ENCODE data around the gene SLX1A.
"Not testable (repeated sequence)": the region's sequence is repeated elsewhere in the genome, so short reads cannot be mapped to it uniquely, and the experiment has no call there.

The SLX1A gene

DNA sequence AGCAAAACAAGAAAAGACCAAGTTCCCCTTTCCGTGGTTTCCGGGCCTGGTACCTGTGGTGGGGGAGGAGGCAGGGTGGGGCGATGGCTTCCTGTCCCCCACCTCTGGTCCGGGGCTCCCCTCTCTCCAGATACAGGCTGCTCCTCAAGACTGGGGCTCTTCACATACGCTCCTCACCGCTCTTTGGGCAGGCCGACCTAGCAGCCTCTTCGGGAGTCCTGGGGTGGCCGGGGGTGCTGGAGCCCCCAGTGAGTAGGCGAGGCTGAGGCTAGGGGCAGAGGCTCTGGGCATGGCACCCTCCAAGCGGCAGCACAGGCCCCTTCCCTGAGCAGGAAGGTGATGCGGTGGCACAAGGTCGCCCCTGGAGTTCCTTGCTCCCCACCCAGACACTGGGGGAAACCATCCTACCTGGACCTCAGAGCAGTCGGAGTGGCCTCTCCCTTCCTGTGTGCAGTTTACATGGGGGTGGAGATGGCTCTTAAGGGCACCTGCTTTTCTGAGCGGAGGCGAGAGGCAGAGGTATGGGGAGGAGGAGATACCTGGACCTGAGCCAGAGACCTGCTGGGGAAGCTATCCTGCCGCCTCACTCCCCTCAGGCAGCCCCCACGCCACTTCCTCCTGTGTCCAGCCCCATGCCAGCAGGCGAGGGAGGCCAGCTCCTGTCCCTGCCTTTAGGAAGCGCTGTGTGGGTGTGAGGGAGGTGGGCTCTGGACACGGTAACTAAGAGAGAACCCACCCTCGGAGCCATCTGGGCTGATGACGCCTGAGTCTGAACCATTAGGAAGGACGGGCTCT lies 9.4 kb upstream of the SLX1A start:
- DNase-seq (ENCODE audit: low spot score), result peak; percentile 83

- DNase-seq (ENCODE audit: low spot score), result no peak
Measured at GRCh38 chr16:30184891-30185682, 8.6 kb upstream of the SLX1A start.

GRCh38 chr16:30185683-30186421 lies 7.8 kb upstream of the SLX1A start:
- DNase-seq (ENCODE audit: low spot score), result peak; percentile 90

DNA sequence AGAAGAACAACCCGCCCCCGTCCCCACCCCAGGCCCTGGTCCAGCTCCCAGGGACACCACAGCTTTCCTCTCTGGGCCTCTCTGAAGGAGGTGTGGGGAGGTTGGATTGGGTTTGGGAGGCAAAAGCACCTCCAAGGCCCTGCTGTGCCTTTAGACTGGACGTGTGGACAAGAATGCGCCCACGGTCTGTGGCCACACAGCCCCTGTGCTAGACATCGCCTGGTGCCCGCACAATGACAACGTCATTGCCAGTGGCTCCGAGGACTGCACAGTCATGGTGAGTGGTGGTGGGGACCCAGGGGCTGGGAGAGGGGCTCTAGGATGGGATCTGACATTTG lies 7.3 kb upstream of the SLX1A start:
- DNase-seq (ENCODE audit: low spot score), result peak; percentile 8

DNA sequence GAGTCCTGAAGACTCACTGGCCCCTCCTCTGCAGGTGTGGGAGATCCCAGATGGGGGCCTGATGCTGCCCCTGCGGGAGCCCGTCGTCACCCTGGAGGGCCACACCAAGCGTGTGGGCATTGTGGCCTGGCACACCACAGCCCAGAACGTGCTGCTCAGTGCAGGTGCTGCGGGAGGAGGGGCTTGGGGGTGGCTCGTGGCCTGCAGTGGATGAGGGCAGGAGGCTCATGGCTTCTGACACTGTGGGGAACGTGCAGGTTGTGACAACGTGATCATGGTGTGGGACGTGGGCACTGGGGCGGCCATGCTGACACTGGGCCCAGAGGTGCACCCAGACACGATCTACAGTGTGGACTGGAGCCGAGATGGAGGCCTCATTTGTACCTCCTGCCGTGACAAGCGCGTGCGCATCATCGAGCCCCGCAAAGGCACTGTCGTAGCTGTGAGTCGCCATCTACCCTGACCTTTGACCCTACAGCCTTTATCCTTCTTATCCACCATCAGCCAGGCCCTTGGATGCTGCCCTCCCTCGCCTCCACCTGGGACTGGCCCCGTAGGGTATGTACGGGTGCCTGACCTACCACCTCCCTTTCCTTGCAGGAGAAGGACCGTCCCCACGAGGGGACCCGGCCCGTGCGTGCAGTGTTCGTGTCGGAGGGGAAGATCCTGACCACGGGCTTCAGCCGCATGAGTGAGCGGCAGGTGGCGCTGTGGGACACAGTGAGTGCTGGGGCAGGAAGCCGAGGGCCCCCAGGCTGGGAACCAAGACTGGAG lies 6.7 kb upstream of the SLX1A start:
- DNase-seq (ENCODE audit: low spot score), result peak; percentile 88

DNA sequence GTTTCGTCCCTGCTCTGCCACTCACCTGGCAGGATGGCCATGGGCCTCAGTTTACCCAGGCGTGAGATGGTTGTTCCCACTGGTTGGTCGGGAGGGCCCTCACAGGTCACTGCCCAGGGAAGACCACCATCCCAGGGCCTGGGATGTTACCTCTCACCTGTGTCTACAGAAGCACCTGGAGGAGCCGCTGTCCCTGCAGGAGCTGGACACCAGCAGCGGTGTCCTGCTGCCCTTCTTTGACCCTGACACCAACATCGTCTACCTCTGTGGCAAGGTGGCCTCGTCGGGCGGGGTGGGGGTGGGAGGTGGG lies 6.2 kb upstream of the SLX1A start:
- no peak for DNase-seq (ENCODE audit: low spot score)

GRCh38 chr16:30187971-30188561 lies 5.6 kb upstream of the SLX1A start:
- no peak for DNase-seq (ENCODE audit: low spot score)

DNA sequence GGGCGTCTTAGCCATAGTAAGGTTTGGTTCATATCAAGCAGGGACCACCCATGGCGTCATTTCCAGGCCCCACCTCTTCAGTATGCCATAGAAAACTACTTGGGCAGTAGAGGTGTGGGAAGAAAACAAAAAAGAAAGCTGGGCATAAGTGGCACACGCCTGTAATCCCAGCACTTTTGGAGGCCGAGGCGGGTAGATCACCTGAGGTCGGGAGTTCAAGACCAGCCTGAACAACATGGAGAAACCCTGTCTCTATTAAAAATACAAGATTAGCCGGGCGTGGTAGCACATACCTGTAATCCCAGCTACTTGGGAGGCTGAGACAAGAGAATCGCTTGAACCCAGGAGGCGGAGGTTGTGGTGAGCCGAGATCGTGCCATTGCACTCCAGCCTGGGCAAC lies 2.5 kb upstream of the SLX1A start:
- not testable (repeated sequence) for DNase-seq (ENCODE audit: low spot score)

DNA sequence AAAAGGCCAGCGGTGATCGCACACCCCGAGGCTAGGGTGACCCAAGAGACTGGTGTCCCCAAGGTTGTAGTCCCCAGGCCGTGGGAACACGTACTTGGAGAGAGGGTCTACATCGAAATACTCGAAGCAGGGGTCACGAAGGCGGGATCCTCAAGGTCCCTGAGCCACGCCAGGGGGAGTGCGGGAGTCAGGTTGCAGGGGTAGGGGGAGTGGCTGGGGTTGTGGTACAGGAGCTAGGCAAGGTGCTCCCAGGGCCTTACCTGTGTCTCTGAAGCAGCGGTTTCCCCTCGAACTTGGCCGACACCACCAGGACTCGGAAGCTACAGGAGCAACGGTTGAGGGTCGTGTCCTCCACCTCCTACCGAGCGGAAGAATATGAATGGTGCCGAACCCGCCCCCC lies 577 bp upstream of the SLX1A start:
- DNase-seq (ENCODE audit: low spot score), result not testable (repeated sequence)

DNA sequence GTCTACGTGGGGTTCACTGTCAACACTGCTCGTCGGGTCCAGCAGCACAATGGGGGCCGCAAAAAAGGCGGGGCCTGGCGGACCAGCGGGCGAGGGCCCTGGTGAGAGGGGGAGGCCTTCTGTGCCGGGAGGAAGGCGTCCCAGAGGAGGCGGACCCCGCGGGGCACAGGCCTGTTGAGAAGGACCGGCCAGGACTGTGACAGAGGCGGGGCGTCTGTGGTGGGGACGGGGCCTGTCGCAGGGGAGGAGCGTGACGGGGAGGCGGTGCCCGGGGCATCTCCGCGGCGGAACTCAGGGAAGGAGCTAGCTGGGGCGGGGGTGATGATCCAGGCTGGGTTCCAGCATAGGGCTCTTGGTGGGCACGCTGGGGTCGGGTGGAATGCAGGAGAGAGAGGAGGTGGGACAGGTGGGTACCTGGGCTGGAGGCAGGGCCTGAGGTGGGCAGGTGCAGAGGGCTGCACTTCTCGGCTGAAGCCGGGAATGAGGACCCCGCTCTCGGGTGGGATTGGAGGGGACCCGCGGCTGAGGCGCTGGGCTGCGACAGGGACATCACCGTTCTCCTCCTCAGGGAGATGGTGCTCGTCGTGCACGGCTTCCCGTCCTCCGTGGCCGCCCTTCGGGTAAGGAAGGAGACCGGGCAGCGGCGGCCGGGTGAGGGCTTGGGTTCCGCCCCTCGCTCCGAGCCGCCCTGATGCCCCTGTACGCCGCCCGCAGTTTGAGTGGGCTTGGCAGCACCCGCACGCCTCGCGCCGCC lies 674 bp downstream of the SLX1A start:
- not testable (repeated sequence) for DNase-seq (ENCODE audit: low spot score)

GRCh38 chr16:30197001-30197400 lies 3.3 kb downstream of the SLX1A start:
- DNase-seq (ENCODE audit: low spot score), result not testable (repeated sequence)

DNA sequence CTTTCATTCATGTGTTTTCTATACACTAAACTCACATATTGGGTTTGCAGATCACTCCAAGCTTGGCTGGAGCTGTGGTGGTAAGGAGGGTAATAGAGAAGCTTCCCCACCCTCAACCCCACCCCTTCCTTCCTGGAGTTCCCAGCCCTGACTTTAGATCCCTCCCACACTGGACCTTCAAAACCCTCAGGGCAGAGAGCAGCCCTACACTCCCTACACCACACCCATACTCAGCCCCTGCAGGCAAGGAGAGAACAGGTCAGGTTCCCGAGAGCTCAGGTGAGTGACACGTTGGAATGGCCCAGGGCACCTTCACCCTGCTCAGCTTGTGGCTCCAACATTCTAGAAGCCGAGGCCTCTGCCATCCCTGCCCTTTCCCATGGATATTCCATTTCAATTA lies 5.4 kb downstream of the SLX1A start, which contains the start of gene SULT1A3:
Gene SULT1A3, plus strand, starts transcription at position 207 of the 400 bp plus-strand sequence. CDS start 1,474 bp downstream, outside the sequence.
- DNase-seq (ENCODE audit: low spot score), result not testable (repeated sequence)

GRCh38 chr16:30199608-30200343 lies 6.1 kb downstream of the SLX1A start:
- DNase-seq (ENCODE audit: low spot score), result not testable (repeated sequence)

- peak; percentile 0 for DNase-seq (ENCODE audit: low spot score)
Measured at GRCh38 chr16:30205541-30206236, 12.0 kb downstream of the SLX1A start.

GRCh38 chr16:30206252-30206651 lies 12.6 kb downstream of the SLX1A start:
- DNase-seq (ENCODE audit: low spot score), result not testable (repeated sequence)

DNA sequence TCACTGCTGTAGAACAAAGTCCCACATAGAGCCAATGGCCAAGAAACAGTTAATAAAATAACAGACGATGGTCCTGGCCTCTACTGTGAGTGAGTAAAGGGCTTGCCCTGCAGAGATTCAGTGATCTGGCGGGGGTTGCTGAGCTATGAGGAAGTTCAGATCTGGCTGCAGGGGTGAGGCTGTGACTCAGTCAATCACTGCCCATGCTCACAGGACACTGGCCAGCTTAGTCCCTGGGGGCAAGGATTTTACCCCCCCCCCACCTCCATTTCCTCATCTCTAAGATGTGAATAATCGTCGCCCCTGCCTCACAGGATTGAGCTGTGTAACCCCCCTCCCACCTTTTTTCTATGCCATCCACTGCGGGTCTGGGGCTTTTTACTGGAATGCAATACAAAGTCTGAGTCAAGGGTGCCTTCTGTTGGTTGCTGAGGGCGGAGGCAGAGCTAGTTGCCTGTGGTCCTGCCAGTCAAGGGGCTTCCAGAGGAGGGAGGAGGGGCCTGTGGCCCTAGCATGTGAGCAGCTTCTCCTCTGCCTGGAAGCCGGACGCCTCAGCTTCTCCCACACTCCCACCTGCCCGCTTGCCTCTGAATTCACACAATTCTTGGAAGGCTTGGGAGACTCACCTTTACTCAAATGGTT lies 13.5 kb downstream of the SLX1A start:
- peak; percentile 0 for DNase-seq (ENCODE audit: low spot score)

GRCh38 chr16:30209032-30209431 lies 15.4 kb downstream of the SLX1A start:
- not testable (repeated sequence) for DNase-seq (ENCODE audit: low spot score)

- not testable (repeated sequence) for DNase-seq (ENCODE audit: low spot score)
Measured at GRCh38 chr16:30211414-30211813, 17.7 kb downstream of the SLX1A start.

DNA sequence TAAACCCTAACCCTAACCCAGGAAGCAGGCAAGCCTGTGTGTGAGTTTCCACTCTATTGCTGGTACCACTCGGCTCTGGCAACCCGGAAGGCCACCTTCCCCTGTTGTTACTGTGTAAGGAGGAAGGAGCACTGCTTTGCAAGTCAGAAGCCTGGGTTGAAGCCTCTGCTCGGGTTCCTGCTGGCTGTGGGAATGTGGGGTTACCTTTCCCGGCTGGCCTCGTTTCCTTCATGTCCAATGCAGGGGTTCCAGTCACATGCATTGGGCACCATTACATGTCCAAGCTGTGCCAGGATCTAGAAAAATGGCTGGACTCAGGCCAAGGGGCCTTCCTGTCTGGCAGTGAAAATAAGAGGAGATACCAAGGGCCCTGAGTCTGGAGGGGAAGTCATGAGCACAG lies 23.4 kb downstream of the SLX1A start:
- DNase-seq (ENCODE audit: low spot score), result not testable (repeated sequence)
